Activated CD8-positive, alpha-beta memory T cell treated with anti-CD3 and anti-CD28 coated beads, Interleukin-2, amount 50 U/mL, for 48 hours (primary cell): ENCODE data around the gene STUM.

Experiments used
- DNase-seq: peaks from one replicate; pipeline ENCODE4 v3.0.0-alpha.2; 2020

STUM gene

DNA sequence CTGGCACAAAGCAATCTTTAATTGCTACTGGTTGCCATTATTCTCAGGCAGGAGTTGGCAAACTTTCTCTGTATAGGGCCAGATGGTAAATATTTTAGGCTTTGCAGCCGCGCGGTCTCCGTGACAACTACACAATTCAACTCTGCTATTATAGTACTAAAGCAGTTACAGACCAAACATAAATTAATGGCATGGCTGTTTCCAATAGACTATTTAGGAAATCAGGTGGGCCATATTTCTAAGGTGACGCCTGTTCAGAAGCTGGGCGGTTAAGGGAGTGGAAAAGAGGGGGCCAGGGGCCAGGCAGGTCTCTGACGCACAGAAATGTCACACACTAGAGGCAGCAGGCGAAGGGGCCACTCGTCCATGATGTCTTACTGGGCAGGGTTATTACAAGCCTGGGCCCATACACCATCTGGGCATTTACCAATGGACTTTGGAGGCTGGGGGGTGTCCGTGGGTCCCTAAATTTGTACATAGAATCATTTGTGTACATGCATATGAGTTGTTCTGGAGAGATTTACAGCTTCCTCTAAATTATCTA, 80.1 kb downstream of the STUM start:
- peak; percentile 49 for DNase-seq

DNA sequence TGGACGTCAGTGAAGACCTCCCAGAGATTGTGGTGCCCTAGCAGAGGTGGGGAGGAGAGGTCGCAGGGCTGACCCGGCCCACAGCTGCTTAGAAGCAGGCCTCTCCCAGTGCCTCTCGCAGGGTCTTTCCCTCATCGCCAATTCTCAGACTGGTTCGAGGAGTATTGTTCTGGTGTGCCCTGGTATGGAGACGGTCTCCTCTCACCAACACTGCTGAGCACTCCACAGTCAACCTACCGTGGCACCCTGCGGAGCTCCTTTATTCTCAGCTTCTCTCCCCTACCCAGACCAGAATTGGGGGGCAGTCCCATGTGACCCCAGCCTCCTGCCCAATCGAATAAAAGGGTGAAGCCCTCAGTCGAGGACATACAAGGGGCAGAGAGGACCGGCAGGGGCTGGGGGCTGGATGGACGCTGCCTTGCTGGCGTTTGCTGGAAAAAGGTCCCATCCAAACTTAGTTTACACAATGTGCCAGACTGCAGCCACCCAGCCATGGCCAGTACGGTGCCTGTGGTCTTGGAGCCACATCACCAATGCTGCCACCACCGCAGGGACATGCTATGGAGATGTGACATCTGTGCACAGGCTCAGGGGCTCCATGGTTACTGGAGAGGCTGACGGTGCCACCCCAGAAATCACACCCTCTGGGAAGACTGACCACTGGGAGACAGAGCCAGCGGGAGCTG, 80.8 kb downstream of the STUM start:
- DNase-seq, result peak; percentile 48

DNA sequence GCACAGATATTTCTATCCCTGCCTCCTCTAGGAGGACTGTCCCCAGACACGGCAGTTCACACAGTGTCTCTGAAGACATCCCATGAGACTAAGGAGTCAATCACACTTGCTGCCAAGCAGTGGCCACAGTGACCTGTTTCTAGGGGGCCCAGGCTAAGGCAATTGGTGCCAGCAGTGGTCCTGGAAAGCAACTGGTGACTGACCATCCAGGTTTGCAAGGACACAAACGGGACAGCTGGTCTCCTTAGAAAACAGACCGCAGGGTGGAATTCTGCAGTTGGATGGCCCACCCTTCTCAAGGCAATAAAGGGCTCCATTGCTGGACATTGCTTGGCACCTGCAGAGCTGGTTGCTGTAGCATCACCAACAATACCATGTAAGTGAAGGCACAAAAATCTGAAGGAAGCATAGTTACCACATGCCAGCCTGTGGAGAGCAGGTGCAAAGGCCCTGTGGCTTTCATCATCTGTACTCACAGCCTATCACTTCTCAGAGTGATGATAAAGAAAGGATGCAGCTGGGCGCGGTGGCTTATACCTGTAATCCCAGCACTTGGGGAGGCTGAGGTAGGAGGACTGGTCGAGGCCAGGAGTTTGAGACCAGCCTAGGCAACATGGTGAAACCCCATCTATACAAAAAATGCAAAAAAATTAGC, 81.5 kb downstream of the STUM start:
- DNase-seq, result peak; percentile 51

DNA sequence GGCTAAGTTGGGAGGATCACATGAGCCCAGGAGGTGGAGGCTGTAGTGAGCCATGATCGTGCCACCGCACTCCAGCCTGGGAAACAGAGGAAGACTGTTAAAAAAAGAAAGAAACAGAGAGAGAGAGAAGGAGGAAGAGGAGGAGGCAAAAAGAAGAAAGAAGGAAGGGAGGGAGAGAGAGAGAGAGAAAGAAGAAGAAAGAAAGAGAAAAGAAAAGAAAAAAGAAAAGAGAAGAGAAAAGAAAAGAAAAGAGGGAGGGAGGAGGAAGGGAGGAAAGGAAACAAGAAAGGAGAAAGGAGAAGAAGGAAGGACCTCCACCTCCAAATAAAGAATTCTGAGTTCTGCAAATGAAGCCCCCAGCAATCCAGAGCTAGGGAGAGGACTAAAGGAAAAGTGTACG, 82.0 kb downstream of the STUM start:
- DNase-seq, result no peak

DNA sequence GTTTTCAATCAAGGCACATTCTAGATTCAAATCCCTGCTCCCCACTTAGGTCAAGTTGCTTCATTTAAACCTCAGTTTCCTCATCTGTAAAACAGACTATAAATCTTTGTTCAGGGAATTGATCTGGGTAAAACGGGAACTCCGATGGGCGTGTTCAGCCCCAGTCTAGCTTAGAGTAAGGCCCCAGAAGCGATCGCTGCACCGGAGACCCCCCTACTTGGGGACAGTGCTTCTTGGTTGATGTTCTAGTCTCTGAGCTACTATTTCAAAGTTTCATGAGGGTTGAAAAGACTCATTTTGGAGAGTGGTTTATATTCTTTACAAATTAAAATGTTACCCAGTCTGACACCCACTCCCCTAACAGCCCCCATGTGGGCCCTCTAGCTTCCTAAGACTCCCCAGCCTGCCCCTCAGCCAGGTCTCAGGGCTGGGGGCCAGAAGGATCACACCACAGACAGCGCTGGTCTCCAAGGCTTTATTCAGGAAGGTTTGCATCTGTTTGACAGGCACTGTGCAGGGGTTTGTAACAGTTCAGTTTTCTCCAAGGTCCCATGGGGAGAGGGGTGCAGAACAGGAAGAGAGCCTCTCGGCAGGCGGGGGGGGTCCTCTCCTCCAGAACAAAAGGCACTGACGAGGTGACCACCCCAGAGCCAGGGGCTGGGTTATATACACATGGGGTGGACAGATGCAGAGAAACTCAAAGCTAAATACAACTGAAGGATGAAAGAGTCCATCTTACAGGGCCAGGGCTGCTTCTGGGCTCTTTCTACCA, 82.9 kb downstream of the STUM start:
- peak; percentile 40 for DNase-seq

DNA sequence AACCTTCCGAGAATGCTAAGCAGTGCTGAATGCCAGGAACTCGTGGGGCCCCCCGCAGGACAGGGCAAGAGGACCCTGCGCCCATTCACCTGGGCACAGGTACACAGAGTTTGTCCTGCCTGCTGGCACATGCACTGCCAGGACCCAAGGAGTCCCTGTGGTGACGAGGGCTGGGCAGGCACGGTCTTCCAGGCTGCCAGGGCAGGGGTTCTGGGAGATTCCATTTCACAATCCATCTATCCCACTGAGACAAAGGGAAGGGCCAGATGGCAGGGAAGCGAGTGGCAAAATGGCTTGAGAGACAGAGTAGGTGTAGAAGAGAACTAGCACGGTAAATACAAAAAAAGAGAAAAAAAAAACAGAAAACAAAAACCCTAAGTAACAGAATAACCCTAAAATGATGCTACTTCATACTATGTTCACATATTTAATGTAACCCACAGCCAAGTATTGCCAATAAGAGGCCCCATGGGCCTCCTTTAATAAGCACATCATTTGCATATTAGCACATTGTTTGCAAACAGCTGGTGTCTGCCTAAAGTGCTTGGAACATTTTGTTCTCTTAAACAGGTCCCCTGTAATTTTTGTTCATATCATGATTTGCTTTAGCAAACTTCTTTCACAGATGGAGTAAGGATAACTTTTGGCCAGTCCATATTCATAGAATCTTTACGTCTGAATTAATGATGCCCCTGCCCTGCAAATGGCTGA, 83.8 kb downstream of the STUM start:
- peak; percentile 51 for DNase-seq

DNA sequence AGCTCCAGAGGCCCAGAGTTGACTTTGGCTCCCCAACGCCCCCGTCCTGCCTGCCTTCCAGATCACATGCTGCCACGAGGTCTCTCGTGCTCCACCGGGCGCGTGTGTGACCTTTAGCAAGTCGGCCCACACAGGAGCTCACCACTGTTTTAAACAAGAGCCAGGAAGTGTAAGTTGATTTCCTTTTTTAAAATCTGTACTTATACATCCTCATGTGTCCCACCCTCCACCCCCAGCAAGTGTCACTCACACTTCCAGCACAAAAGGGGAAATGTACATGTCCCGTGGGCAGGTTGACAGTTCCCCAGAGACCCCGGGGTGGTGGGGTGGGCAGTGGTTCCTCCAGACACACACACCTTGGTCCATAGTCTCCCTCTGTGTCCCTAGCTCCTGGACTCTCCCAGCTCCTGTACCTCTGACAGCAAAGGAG, 84.4 kb downstream of the STUM start:
- DNase-seq, result peak; percentile 67

GRCh38 chr1:226633541-226634165, 85.1 kb downstream of the STUM start:
- peak; percentile 58 for DNase-seq

DNA sequence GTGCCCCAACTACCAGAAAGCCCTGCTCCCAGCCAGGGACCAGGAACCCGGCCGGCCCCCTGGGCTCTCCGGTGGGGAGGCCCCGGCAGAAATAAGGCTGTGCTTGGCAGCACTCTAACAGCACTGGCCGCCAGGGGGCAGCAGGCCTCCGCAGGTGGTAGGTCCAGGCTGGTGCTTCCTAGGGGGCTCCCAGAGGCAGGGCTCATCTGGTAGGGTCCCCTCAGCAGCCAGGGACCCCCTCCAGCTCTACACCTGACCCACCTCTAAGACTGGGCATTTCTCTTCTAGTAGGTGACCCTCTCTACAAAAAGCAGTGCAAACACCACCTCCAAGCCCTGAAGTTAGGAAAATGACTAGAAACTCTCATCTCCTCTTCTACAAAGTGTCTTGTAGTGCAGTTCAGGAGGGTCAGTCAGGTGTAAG, 85.6 kb downstream of the STUM start:
- DNase-seq, result peak; percentile 95

GRCh38 chr1:226634611-226635246, 86.2 kb downstream of the STUM start:
- peak; percentile 54 for DNase-seq

GRCh38 chr1:226635456-226635941, 86.9 kb downstream of the STUM start:
- DNase-seq, result peak; percentile 68

DNA sequence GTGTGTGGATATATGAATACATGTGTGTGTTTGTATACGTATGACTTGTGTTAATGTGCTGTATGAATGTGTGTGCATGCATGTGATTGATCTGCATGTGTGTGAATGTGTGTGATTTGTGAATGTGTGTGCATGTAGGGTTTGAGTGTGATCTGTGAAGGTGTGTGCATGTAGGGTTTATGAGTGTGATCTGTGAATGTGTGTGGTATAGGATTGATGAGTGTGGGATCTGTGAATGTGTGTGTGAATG, 88.2 kb downstream of the STUM start:
- no peak for DNase-seq

- DNase-seq, result peak; percentile 48
Observed at GRCh38 chr1:226637147-226637935, 88.8 kb downstream of the STUM start.

DNA sequence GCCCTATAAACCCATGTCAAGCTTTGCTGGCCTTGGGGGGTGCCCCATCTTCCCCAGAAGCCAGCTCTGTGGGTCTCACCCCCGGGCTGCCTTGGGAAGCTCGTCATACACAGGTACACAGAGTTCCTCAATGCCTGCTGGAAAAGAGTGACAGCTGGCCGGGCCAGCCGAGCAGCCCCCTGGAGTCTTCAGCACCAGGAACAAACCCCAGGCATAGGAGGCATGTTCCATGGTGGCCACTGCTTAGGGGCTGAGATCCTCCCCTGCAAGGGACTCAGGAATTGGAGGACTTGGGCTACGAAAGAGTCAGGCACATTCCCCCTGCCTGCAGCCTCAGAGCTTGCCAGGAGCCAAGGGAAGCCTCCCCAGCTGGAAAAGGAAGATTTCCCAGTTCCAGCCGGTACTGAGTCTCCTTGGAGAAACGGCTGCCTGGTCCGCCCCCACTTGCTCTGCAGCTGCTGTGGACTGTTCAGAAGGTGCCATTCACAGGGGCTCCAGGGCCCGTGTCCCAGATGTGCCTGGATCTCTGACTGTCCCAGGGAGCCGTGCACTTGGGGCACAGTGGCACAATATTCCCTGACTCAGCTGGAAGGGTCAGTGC, 89.5 kb downstream of the STUM start:
- DNase-seq, result peak; percentile 40

- DNase-seq, result peak; percentile 49
Observed at GRCh38 chr1:226638608-226639007, 90.0 kb downstream of the STUM start.

DNA sequence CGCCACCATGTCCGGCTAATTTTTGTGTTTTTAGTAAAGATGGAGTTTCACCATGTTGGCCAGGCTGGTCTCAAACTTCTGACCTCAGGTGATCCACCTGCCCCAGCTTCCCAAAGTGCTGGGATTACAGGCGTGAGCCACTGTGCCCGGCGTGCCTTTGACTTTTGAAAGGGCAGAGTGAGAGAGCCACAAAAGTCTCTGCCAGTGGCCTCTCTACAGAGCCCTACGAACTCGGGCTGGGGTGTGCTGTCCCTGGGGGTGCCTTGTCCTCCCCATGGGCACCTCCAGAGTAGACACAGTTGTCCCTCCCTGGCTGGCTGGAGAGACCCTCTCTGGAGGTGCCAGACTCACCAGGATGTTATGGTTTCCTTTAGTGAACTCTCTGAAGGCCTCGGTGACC, 90.6 kb downstream of the STUM start:
- DNase-seq, result peak; percentile 7

DNA sequence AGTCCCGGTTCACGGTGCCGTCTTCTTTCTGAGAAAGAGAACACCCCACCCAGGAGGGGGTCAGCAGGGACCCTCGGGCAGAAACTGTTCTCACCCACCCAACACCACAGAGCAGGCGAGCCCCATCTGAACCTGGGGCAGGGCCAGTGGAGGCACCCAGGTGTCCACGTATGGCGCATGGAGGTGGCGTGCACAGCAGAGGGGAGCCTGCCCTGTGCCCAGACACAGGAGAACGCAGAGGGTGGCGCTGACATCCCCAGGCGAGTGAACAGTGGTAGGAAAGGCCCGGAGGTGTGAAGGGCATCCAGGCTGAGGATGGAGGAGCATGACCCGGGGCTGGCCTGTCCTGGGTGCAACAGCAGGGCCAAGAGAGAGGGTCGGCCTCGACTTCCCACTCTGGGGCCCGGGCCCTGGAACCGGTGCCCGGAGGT, 91.1 kb downstream of the STUM start:
- no peak for DNase-seq

DNA sequence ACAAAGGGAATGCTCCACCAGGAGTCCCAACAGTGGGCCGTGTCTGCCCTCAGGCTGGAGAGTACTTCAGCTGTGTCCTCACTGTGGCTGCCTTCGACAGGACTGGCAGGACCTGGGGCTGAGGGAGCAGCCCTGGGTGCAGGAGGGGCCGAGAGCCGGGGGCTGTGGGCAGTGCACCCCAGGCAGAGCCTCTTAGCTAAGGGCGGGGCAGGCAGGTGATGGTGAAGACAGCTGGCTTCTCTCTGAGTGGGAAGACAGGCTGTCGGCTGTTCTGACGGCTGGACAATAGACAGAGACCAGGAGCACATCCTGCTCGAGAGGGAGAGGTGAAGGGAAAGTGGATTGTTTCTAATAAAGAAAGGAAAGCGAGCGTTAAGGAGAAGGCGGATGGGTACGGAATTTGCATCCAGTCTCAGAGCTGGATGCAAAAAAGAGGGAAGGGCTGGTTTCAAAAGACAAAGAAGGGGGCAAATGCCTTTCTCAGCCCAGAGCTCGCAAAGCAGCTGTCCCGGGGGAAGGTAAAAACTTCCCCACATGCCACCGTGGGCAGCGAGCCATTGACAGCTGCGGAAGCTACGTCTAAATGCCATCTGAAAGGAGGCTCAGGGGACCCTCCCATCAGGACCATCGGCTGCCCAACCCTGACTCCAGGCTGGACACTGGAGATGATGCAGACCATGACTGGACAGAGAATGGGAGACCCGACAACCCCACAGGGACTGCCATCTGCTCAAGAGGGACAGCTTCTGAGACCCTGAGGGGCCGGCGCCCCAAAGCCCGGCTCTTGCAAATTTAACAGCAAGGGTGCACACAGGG, 92.0 kb downstream of the STUM start:
- DNase-seq, result no peak

DNA sequence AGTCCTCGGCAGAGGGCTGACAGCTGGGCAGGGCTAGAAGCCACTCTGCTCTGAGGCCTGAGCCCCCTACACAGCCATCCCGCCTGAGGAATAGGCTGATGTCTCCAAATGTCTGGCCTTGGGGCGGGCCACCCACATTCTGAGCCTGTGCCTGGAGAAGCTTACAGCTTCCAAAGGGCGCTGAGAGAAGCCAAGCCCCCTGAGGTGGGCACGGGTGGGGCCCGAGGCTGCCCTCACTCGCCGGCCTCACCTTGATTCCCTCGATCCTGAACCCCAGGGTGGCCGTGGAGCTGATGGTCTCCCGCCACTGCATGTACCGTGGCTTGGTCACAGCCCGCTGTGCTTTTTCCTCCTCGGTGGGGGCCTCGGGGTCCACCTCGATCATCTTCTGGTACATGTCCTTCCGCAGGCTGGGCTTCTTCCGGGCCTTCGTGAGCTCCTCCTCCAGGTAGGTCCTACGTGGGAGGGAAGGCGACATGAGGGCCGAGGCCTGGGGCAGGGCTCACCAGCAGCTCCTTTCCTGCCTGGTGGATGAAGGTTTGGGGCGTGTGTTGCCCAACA, 93.2 kb downstream of the STUM start:
- DNase-seq, result no peak
